Gastroesophageal sphincter (tissue), 4 donors: ENCODE results near the gene ZSCAN29. TPM values are rescaled to one million over a fixed set of nuclear protein-coding genes. Genes with fewer than 3 reads are reported as not detected.

Experiments
- ATAC-seq: fragments of 150-250 bp; one replicate; pipeline ENCODE4 v1.9.1; 2016; ENCODE audit warnings: mild to moderate bottlenecking, moderate library complexity
- H3K27ac ChIP-seq, 4 donors: fragments of 200-600 bp; sonication (generic) in 3 of 4; 1 replicate in 3 of 4; 2 replicates in 1 of 4; pipeline ENCODE4 v1.5.1; 2016 to 2019
- H3K27me3 ChIP-seq: fragments of 200-600 bp; sonication (generic); one replicate; pipeline ENCODE4 v1.5.1; 2019
- H3K36me3 ChIP-seq, 2 donors: fragments of 200-600 bp; sonication (generic); one replicate each; pipeline ENCODE4 v1.5.1; 2019; ENCODE audit warnings: control low read depth in 1 of 2
- H3K4me1 ChIP-seq, 3 donors: fragments of 200-600 bp; sonication (generic); 1 replicate in 2 of 3; 2 replicates in 1 of 3; pipeline ENCODE4 v1.5.1; 2016 to 2019; ENCODE audit warnings: control low read depth in 2 of 3
- H3K4me3 ChIP-seq, 2 donors: fragments of 200-600 bp; sonication (generic); one replicate each; pipeline ENCODE4 v1.5.1; 2019; ENCODE audit warnings: mild to moderate bottlenecking in 1 of 2, moderate library complexity in 1 of 2
- H3K9me3 ChIP-seq, 3 donors: fragments of 200-600 bp; sonication (generic); one replicate each; pipeline ENCODE4 v1.5.1; 2017 to 2019; ENCODE audit warnings: control low read depth in 2 of 3
- EP300 ChIP-seq: sonication (generic); formaldehyde crosslinking; IDR thresholded peaks from one replicate; pipeline ENCODE4 v1.6.1; 2017; ENCODE audit warnings: antibody characterized with exemption, mild to moderate bottlenecking
- POLR2A ChIP-seq, 2 donors: fragments of 450-650 bp; IDR thresholded peaks; one replicate each; pipeline ENCODE4 v1.6.1; 2017; ENCODE audit warnings: antibody characterized with exemption in 2 of 2, mild to moderate bottlenecking in 2 of 2, moderate library complexity in 1 of 2
- POLR2AphosphoS5 ChIP-seq: sonication (generic); formaldehyde crosslinking; IDR thresholded peaks from one replicate; pipeline ENCODE4 v1.6.1; 2017; ENCODE audit warnings: antibody characterized with exemption
- WGBS, 2 donors: methylation state at CpG; one replicate each; pipeline ENCODE4 v1.1.5; 2018; ENCODE audit warnings: low coverage in 1 of 2; 5-methylcytosine and 5-hydroxymethylcytosine counted together
- total RNA-seq, 4 donors: library from RNA; depleted of rRNA; stranded (reverse); fragments of >200 nt; gene quantifications; one replicate each; pipeline ENCODE4 v1.1.0, GENCODE V29; 2016
- TF ChIP-seq, protein P1 (sequence below), 4 experiments: fragments of 200-600 bp in 2 of 4; fragments of 450-650 bp in 2 of 4; sonication (generic) in 1 of 4; IDR thresholded peaks; one replicate each; pipeline ENCODE4 v1.5.1; 2017 to 2019; ENCODE audit warnings: antibody characterized with exemption in 4 of 4, mild to moderate bottlenecking in 2 of 4, moderate library complexity in 2 of 4

ZSCAN29 gene
- total RNA-seq, 4 donors from 2014 or later = 18.0 to 30.7 (median 22.3) TPM

DNA sequence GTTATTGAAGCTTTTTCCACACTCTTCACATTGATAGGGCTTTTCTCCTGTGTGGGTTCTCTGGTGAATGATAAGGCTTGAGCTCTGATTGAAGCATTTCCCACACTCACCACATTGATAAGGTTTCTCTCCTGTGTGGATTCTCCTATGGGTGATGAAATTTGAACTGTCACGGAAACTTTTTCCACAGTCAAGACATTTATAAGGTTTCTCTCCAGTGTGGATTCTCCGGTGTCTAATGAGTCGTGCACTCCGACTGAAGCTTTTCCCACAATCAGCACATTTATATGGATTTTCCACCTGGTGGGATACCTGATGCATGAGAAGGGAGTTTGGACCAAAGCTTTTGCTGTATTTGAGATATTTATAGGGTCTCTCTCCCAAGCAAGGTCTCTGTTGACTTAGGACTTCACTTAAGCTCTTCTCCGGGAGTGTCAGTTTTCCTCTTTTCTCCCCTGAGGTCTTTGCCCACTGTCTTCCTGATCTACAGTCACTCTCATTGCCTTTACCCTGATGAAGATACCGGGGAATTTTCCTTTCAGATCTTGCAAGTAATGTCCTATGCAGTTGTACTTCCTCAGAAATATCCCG lies 9.4 kb downstream of the ZSCAN29 start:
- no peaks in the 10 kb centered on the region for H3K27me3 ChIP-seq
- no peak overlapping the region for H3K4me3 ChIP-seq
- no peak overlapping the region for H3K27ac ChIP-seq
- TF ChIP-seq POLR2AphosphoS5 (no peak), EP300 (no peak), POLR2A (IDR thresholded peaks at IDR 0.05) (no peak)
- TF ChIP-seq, protein P1, sequence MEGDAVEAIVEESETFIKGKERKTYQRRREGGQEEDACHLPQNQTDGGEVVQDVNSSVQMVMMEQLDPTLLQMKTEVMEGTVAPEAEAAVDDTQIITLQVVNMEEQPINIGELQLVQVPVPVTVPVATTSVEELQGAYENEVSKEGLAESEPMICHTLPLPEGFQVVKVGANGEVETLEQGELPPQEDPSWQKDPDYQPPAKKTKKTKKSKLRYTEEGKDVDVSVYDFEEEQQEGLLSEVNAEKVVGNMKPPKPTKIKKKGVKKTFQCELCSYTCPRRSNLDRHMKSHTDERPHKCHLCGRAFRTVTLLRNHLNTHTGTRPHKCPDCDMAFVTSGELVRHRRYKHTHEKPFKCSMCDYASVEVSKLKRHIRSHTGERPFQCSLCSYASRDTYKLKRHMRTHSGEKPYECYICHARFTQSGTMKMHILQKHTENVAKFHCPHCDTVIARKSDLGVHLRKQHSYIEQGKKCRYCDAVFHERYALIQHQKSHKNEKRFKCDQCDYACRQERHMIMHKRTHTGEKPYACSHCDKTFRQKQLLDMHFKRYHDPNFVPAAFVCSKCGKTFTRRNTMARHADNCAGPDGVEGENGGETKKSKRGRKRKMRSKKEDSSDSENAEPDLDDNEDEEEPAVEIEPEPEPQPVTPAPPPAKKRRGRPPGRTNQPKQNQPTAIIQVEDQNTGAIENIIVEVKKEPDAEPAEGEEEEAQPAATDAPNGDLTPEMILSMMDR (IDR thresholded peaks at IDR 0.05) = no peak
- H3K4me1 ChIP-seq = peaks cover 0 to 9% (median 0%) of the 10 kb centered on the region in 3 donors
- 94 to 100% methylated on average over 6 to 7 of the region's 7 CpGs for WGBS, 2 donors
- peaks cover 2 to 80% (median 12%) of the 10 kb centered on the region in 3 donors for H3K9me3 ChIP-seq
- peaks cover 8 to 97% of the 10 kb centered on the region in 2 donors for H3K36me3 ChIP-seq
- no peak for ATAC-seq

DNA sequence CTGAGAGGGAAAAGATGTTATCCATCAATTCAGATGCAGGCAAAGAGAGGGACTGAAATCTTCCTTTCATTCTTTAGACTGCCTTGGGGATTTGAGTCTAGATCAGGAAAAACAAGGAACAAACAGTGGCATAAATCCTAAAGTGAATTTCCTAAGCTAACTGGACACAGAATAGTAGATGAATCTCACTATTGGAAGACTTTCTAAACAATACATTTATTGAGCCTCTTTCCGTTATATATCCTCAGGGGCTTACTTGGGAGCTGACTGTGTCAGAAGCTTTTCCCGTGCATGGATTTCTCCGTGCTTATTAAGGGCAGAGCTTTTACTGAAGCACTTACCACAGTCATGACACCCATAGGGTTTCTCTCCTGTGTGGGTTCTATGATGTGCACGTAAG lies 10.0 kb downstream of the ZSCAN29 start:
- Histone ChIP-seq H3K27me3 (no peaks in the 10 kb centered on the region), H3K4me3 (no peak overlapping the region), H3K9me3 (peaks cover 2 to 76% (median 12%) of the 10 kb centered on the region in 3 donors), H3K36me3 (peaks cover 8 to 93% of the 10 kb centered on the region in 2 donors), H3K27ac (no peak overlapping the region), H3K4me1 (peaks cover 0 to 9% (median 0%) of the 10 kb centered on the region in 3 donors)
- TF ChIP-seq POLR2AphosphoS5 = no peak
- TF ChIP-seq, protein P1 (IDR thresholded peaks at IDR 0.05) = no peak
- TF ChIP-seq POLR2A (IDR thresholded peaks at IDR 0.05) = no peak
- no peak for TF ChIP-seq EP300
- no peak for ATAC-seq
- WGBS, 2 donors = 95 to 100% methylated on average over 2 to 4 of the region's 4 CpGs

DNA sequence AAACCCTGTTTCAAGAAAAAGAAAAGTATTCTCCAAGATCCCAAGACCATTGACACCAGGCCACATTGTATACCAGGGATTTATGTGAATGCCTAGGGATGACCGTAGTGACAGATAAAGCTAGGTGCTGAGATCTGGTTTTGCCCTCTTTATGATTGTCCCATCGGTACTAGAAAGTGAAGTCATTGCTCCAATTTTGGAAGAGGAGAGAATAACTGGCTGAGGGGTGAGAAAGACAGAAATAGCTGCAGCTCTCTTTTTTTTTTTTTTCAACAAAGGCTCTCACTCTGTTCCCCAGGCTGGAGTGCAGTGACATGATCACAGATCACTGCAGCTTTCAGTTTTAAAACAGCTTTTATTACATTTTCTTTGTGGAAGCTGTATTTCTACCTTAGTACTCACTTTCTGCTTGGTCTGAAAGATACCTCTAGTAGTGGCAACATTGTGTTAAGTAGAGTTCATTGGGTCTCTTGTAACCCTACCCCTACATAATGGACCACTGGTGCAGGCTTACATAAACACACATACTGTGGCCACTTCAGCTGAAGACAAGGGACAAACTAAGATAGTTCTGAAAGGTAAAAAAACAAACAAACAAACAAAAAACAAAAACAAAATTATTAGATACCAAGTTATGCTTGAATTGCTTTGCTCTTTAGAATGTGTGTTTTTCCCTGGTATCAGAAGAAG lies 18.0 kb downstream of the ZSCAN29 start:
- Histone ChIP-seq H3K4me3 (no peak overlapping the region), H3K9me3 (peaks cover 0 to 9% (median 0%) of the 10 kb centered on the region in 3 donors), H3K27me3 (no peaks in the 10 kb centered on the region), H3K4me1 (no peaks in the 10 kb centered on the region), H3K27ac (no peak overlapping the region), H3K36me3 (peaks cover 0 to 69% of the 10 kb centered on the region in 2 donors)
- 72 to 81% methylated on average over 2 of the region's 2 CpGs for WGBS, 2 donors
- no peak for ATAC-seq
- TF ChIP-seq, protein P1 (IDR thresholded peaks at IDR 0.05) = no peak
- TF ChIP-seq EP300 (no peak), POLR2AphosphoS5 (no peak), POLR2A (IDR thresholded peaks at IDR 0.05) (no peak)

DNA sequence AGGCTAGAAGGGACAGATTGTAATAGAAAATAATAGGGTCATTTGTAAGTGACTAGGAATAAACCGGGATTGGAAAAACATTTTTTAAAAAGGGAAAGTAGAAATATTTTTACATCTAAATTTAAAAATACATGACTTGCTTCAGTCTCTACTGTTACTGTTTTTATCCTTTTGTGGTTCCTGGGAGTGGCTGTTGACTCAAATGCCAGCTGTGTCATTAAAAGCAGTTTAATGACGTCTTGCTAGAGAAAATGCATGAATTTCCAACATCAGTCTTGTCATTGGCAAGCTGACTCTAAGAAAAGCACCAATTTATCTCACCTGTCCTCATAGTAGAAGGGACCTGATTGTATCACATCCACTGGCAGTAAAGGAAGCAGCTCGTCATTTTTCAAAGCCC lies 23.7 kb downstream of the ZSCAN29 start:
- Histone ChIP-seq H3K36me3 (peaks cover 0 to 87% of the 10 kb centered on the region in 2 donors), H3K4me1 (no peaks in the 10 kb centered on the region), H3K4me3 (no peak overlapping the region), H3K27ac (no peak overlapping the region), H3K27me3 (no peaks in the 10 kb centered on the region), H3K9me3 (no peaks in the 10 kb centered on the region)
- 74 to 84% methylated on average over 3 of the region's 3 CpGs for WGBS, 2 donors
- TF ChIP-seq EP300 (no peak), POLR2AphosphoS5 (no peak), POLR2A (IDR thresholded peaks at IDR 0.05) (no peak)
- TF ChIP-seq, protein P1 (IDR thresholded peaks at IDR 0.05) = no peak
- ATAC-seq = no peak

DNA sequence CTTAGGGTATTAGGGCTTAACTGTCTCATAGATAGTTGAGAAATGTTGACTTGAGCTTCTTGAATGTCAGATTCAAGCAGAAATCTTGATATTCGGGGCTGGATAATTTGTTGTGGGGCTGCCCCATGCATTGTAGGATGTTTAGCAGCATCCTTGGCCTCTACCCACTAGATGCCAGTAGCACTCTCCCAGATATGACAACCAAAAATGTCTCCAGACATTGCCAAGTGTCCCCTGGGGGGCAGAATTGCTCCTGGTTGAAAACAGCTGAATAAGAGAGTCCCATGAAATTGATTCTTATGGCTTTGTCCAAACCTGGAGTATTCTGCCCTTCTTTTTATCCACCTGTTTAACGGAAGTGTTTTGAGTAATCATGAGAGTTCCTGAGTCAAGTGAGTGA lies 24.5 kb downstream of the ZSCAN29 start:
- no peak for TF ChIP-seq POLR2AphosphoS5
- TF ChIP-seq EP300 = no peak
- no peak overlapping the region for H3K4me3 ChIP-seq
- no peaks in the 10 kb centered on the region for H3K4me1 ChIP-seq
- H3K27ac ChIP-seq = no peak overlapping the region
- no peak for ATAC-seq
- no peaks in the 10 kb centered on the region for H3K27me3 ChIP-seq
- WGBS, 2 donors = 93 to 100% methylated on average over 2 of the region's 2 CpGs
- H3K9me3 ChIP-seq = no peaks in the 10 kb centered on the region
- H3K36me3 ChIP-seq = peaks cover 0 to 87% of the 10 kb centered on the region in 2 donors
